Activated CD8-positive, alpha-beta memory T cell treated with anti-CD3 and anti-CD28 coated beads for 4 hours (primary cell): Measurements from ENCODE around the gene AMZ1.
"Not testable (repeated sequence)": the region's sequence is repeated elsewhere in the genome, so short reads cannot be mapped to it uniquely, and the experiment has no call there.

Experiments used
- DNase-seq, 2 donors: peaks; one replicate each; pipeline ENCODE4 v3.0.0-alpha.2; 2020; ENCODE audit warnings: low read depth in 2 of 2

AMZ1 gene

GRCh38 chr7:2727206-2727605, 39.2 kb downstream of the AMZ1 start:
- DNase-seq: not testable (repeated sequence)

GRCh38 chr7:2728316-2729030, 40.5 kb downstream of the AMZ1 start:
- DNase-seq: no peak

GRCh38 chr7:2729031-2729892, 41.3 kb downstream of the AMZ1 start:
- no peak for DNase-seq

- no peak for DNase-seq
Measured at GRCh38 chr7:2729893-2730716, 42.1 kb downstream of the AMZ1 start.

- DNase-seq: no peak
Measured at GRCh38 chr7:2730846-2731770, 43.1 kb downstream of the AMZ1 start.

- DNase-seq: no peak
Measured at GRCh38 chr7:2732388-2732787, 44.4 kb downstream of the AMZ1 start.

GRCh38 chr7:2732959-2733584, 45.1 kb downstream of the AMZ1 start:
- no peak for DNase-seq

GRCh38 chr7:2734084-2734686, 46.2 kb downstream of the AMZ1 start:
- no peak for DNase-seq

- no peak for DNase-seq
Measured at GRCh38 chr7:2734751-2735571, 47.0 kb downstream of the AMZ1 start.

- no peak for DNase-seq
Measured at GRCh38 chr7:2735744-2736143, 47.7 kb downstream of the AMZ1 start.

- DNase-seq: no peak
Measured at GRCh38 chr7:2736411-2736914, 48.5 kb downstream of the AMZ1 start.

GRCh38 chr7:2737005-2737743, 49.2 kb downstream of the AMZ1 start:
- DNase-seq: not testable (repeated sequence)

- no peak for DNase-seq
Measured at GRCh38 chr7:2737771-2738540, 50.0 kb downstream of the AMZ1 start.

GRCh38 chr7:2738766-2739549, 51.0 kb downstream of the AMZ1 start:
- no peak for DNase-seq

GRCh38 chr7:2743523-2744185, 55.7 kb downstream of the AMZ1 start:
- not testable (repeated sequence) for DNase-seq

GRCh38 chr7:2748684-2749083, 60.7 kb downstream of the AMZ1 start:
- not testable (repeated sequence) for DNase-seq
